GM23338 (cell line): ENCODE data around the gene BPTF.

ENCODE experiments used
- CREB1 ChIP-seq: fragments of 250-450 bp; sonication (Bioruptor Pico); IDR thresholded peaks from 2 replicates; pipeline ENCODE4 v1.5.0; 2020; ENCODE audit warnings: low read depth, mild to moderate bottlenecking, moderate library complexity
- ETS1 ChIP-seq: IDR thresholded peaks from 2 replicates; pipeline ENCODE4 v1.6.1; 2016; ENCODE audit warnings: antibody characterized with exemption
- EZH2 ChIP-seq: fragments of 200-600 bp; sonication (generic); IDR thresholded peaks from one replicate; pipeline ENCODE4 v1.8.0; 2017; ENCODE audit warnings: antibody characterized with exemption, mild to moderate bottlenecking, low read depth; ENCODE audit not compliant: unreplicated experiment
- EZH2phosphoT487 ChIP-seq: fragments of 200-600 bp; sonication (generic); IDR thresholded peaks from one replicate; pipeline ENCODE4 v1.8.1; 2018; ENCODE audit warnings: antibody characterized with exemption; ENCODE audit not compliant: unreplicated experiment
- JUNB ChIP-seq: IDR thresholded peaks from one replicate; pipeline ENCODE4 v1.6.1; 2016; ENCODE audit warnings: antibody characterized with exemption; ENCODE audit not compliant: unreplicated experiment
- POLR2AphosphoS5 ChIP-seq: IDR thresholded peaks from 2 replicates; pipeline ENCODE4 v1.6.1; 2016; ENCODE audit warnings: antibody characterized with exemption, low read depth
- REST ChIP-seq: IDR thresholded peaks from one replicate; pipeline ENCODE4 v1.6.1; 2018; ENCODE audit warnings: antibody characterized with exemption; ENCODE audit not compliant: unreplicated experiment
- STAT1 ChIP-seq: IDR thresholded peaks from one replicate; pipeline ENCODE4 v1.6.1; 2016; ENCODE audit warnings: antibody characterized with exemption; ENCODE audit not compliant: unreplicated experiment
- ZNF114 ChIP-seq: fragments of 250-450 bp; sonication (Bioruptor Pico); IDR thresholded peaks from 2 replicates; pipeline ENCODE4 v1.5.0; 2020; ENCODE audit warnings: mild to moderate bottlenecking, moderate library complexity
- ZNF331 ChIP-seq: fragments of 250-450 bp; sonication (Bioruptor Pico); IDR thresholded peaks from 2 replicates; pipeline ENCODE4 v1.5.0; 2020; ENCODE audit warnings: low read depth, mild to moderate bottlenecking, moderate library complexity
- TF ChIP-seq, protein P1 (sequence below), 2 experiments: fragments of 200-600 bp in 1 of 2; sonication (generic) in 1 of 2; conservative IDR thresholded peaks; 2 replicates each; pipeline versions ENCODE4 v1.5.1 to v1.6.1; 2016 to 2017; ENCODE audit warnings: antibody characterized with exemption in 2 of 2, low read depth in 2 of 2, mild to moderate bottlenecking in 2 of 2, moderate library complexity in 1 of 2

GRCh38 chr17:67947325-67947813, 122.1 kb downstream of the BPTF start:
- TF ChIP-seq, protein P1, sequence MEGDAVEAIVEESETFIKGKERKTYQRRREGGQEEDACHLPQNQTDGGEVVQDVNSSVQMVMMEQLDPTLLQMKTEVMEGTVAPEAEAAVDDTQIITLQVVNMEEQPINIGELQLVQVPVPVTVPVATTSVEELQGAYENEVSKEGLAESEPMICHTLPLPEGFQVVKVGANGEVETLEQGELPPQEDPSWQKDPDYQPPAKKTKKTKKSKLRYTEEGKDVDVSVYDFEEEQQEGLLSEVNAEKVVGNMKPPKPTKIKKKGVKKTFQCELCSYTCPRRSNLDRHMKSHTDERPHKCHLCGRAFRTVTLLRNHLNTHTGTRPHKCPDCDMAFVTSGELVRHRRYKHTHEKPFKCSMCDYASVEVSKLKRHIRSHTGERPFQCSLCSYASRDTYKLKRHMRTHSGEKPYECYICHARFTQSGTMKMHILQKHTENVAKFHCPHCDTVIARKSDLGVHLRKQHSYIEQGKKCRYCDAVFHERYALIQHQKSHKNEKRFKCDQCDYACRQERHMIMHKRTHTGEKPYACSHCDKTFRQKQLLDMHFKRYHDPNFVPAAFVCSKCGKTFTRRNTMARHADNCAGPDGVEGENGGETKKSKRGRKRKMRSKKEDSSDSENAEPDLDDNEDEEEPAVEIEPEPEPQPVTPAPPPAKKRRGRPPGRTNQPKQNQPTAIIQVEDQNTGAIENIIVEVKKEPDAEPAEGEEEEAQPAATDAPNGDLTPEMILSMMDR (conservative IDR thresholded peaks at IDR 0.05; ENCODE audit: low read depth in 2 of 2) = no peak
- TF ChIP-seq EZH2 (no peak), STAT1 (no peak), POLR2AphosphoS5 (no peak), EZH2phosphoT487 (no peak), REST (no peak), CREB1 (no peak), JUNB (no peak), ZNF114 (CRISPR knock-in tag) (no peak), ETS1 (no peak), ZNF331 (CRISPR knock-in tag) (no peak)
